Measurements from ENCODE around the gene CDC42EP3. TPM values are rescaled to one million over a fixed set of nuclear protein-coding genes. Genes with fewer than 3 reads are reported as not detected.

Gene CDC42EP3
- total RNA-seq, 1 experiment from 2014 or later = 176 TPM

GRCh38 chr2:37672104-37672869 lies 845 bp upstream of the CDC42EP3 start:
- DNase-seq = peak; percentile 99
- Histone ChIP-seq H3K4me3 (peak overlapping the region; percentile 94), H3K4me1 (peaks cover 40% of the 10 kb centered on the region), H3K27me3 (no peaks in the 10 kb centered on the region), H3K9me3 (replicated peaks) (no peaks in the 10 kb centered on the region), H3K27ac (peak overlapping the region; percentile 99), H3K36me3 (peaks cover 30% of the 10 kb centered on the region)

GRCh38 chr2:37671816-37672103 lies 318 bp upstream of the CDC42EP3 start:
- H3K4me1 ChIP-seq = peaks cover 40% of the 10 kb centered on the region
- no peaks in the 10 kb centered on the region for H3K27me3 ChIP-seq
- DNase-seq = no peak
- peaks cover 35% of the 10 kb centered on the region for H3K36me3 ChIP-seq
- H3K27ac ChIP-seq = peak overlapping the region; percentile 99
- H3K4me3 ChIP-seq = peak overlapping the region; percentile 94
- H3K9me3 ChIP-seq (replicated peaks) = no peaks in the 10 kb centered on the region

- no peaks in the 10 kb centered on the region for H3K27me3 ChIP-seq
- peaks cover 36% of the 10 kb centered on the region for H3K4me1 ChIP-seq
- peak in 1 of 2 experiments; percentile 54 for DNase-seq
- H3K27ac ChIP-seq = peak overlapping the region; percentile 99
- H3K4me3 ChIP-seq = peak overlapping the region; percentile 94
- no peaks in the 10 kb centered on the region for H3K9me3 ChIP-seq (replicated peaks)
- peaks cover 48% of the 10 kb centered on the region for H3K36me3 ChIP-seq
Observed at GRCh38 chr2:37670378-37671008, 949 bp downstream of the CDC42EP3 start.

- H3K4me3 ChIP-seq = peak overlapping the region; percentile 94
- peak overlapping the region; percentile 99; the same call in 1 of the 2 replicates for H3K27ac ChIP-seq
- no peaks in the 10 kb centered on the region for H3K9me3 ChIP-seq (replicated peaks)
- peak in 1 of 2 experiments; percentile 49 for DNase-seq
- peaks cover 26% of the 10 kb centered on the region for H3K4me1 ChIP-seq
- H3K36me3 ChIP-seq = peaks cover 58% of the 10 kb centered on the region
- no peaks in the 10 kb centered on the region for H3K27me3 ChIP-seq
Observed at GRCh38 chr2:37669446-37669845, 2.0 kb downstream of the CDC42EP3 start.

GRCh38 chr2:37667704-37668103 lies 3.7 kb downstream of the CDC42EP3 start:
- H3K27me3 ChIP-seq = no peaks in the 10 kb centered on the region
- H3K4me1 ChIP-seq = peaks cover 18% of the 10 kb centered on the region
- H3K27ac ChIP-seq = no peak overlapping the region
- no peaks in the 10 kb centered on the region for H3K9me3 ChIP-seq (replicated peaks)
- peaks cover 76% of the 10 kb centered on the region for H3K36me3 ChIP-seq
- no peak for DNase-seq
- peak overlapping the region; percentile 94; the same call in 1 of the 2 replicates for H3K4me3 ChIP-seq

GRCh38 chr2:37666772-37667171 lies 4.7 kb downstream of the CDC42EP3 start:
- Histone ChIP-seq H3K36me3 (peaks cover 85% of the 10 kb centered on the region), H3K27ac (no peak overlapping the region), H3K4me3 (no peak overlapping the region)

GRCh38 chr2:37665604-37666362 lies 5.7 kb downstream of the CDC42EP3 start:
- DNase-seq = no peak
- no peaks in the 10 kb centered on the region for H3K27me3 ChIP-seq
- H3K9me3 ChIP-seq (replicated peaks) = no peaks in the 10 kb centered on the region
- H3K4me1 ChIP-seq = peaks cover 27% of the 10 kb centered on the region
- peaks cover 95% of the 10 kb centered on the region for H3K36me3 ChIP-seq
- H3K4me3 ChIP-seq = no peak overlapping the region
- no peak overlapping the region for H3K27ac ChIP-seq

More at GRCh38 chr2:37666772-37667171, 4.7 kb downstream of the CDC42EP3 start:
- no peak for DNase-seq
- Histone ChIP-seq H3K4me1 (peaks cover 23% of the 10 kb centered on the region), H3K27me3 (no peaks in the 10 kb centered on the region), H3K9me3 (replicated peaks) (no peaks in the 10 kb centered on the region)

- H3K36me3 ChIP-seq = peaks cover 100% of the 10 kb centered on the region
- no peaks in the 10 kb centered on the region for H3K9me3 ChIP-seq (replicated peaks)
- no peak overlapping the region for H3K27ac ChIP-seq
- H3K4me1 ChIP-seq = peaks cover 32% of the 10 kb centered on the region
- DNase-seq = no peak
- H3K27me3 ChIP-seq = no peaks in the 10 kb centered on the region
- no peak overlapping the region for H3K4me3 ChIP-seq
Observed at GRCh38 chr2:37665043-37665442, 6.4 kb downstream of the CDC42EP3 start.

- Histone ChIP-seq H3K4me3 (no peak overlapping the region), H3K36me3 (peaks cover 100% of the 10 kb centered on the region), H3K4me1 (peaks cover 36% of the 10 kb centered on the region), H3K27ac (no peak overlapping the region), H3K9me3 (replicated peaks) (no peaks in the 10 kb centered on the region), H3K27me3 (no peaks in the 10 kb centered on the region)
- no peak for DNase-seq
Observed at GRCh38 chr2:37664231-37664643, 7.2 kb downstream of the CDC42EP3 start.

- Histone ChIP-seq H3K36me3 (peaks cover 100% of the 10 kb centered on the region), H3K27ac (no peak overlapping the region), H3K27me3 (no peaks in the 10 kb centered on the region), H3K4me1 (peaks cover 37% of the 10 kb centered on the region), H3K9me3 (replicated peaks) (no peaks in the 10 kb centered on the region), H3K4me3 (no peak overlapping the region)
- DNase-seq = no peak
Observed at GRCh38 chr2:37663390-37663789, 8.1 kb downstream of the CDC42EP3 start.

- H3K9me3 ChIP-seq (replicated peaks) = no peaks in the 10 kb centered on the region
- no peak overlapping the region for H3K4me3 ChIP-seq
- H3K27ac ChIP-seq = no peak overlapping the region
- H3K27me3 ChIP-seq = no peaks in the 10 kb centered on the region
- peaks cover 98% of the 10 kb centered on the region for H3K36me3 ChIP-seq
- H3K4me1 ChIP-seq = peaks cover 48% of the 10 kb centered on the region
- no peak for DNase-seq
Observed at GRCh38 chr2:37659723-37660122, 11.7 kb downstream of the CDC42EP3 start.

GRCh38 chr2:37658682-37659081 lies 12.8 kb downstream of the CDC42EP3 start:
- Histone ChIP-seq H3K4me1 (peaks cover 56% of the 10 kb centered on the region), H3K27ac (no peak overlapping the region), H3K27me3 (no peaks in the 10 kb centered on the region), H3K36me3 (peaks cover 91% of the 10 kb centered on the region), H3K9me3 (replicated peaks) (no peaks in the 10 kb centered on the region), H3K4me3 (no peak overlapping the region)
- DNase-seq = no peak

- DNase-seq = no peak
- Histone ChIP-seq H3K27ac (no peak overlapping the region), H3K4me3 (no peak overlapping the region), H3K9me3 (replicated peaks) (no peaks in the 10 kb centered on the region), H3K27me3 (no peaks in the 10 kb centered on the region), H3K36me3 (peaks cover 91% of the 10 kb centered on the region), H3K4me1 (peaks cover 62% of the 10 kb centered on the region)
Observed at GRCh38 chr2:37657471-37657870, 14.0 kb downstream of the CDC42EP3 start.

- no peak for DNase-seq
- Histone ChIP-seq H3K27me3 (no peaks in the 10 kb centered on the region), H3K9me3 (replicated peaks) (no peaks in the 10 kb centered on the region), H3K4me3 (no peak overlapping the region), H3K27ac (no peak overlapping the region), H3K4me1 (peaks cover 58% of the 10 kb centered on the region), H3K36me3 (peaks cover 87% of the 10 kb centered on the region)
Observed at GRCh38 chr2:37656512-37657423, 14.7 kb downstream of the CDC42EP3 start.
